DMS153 treated with DMSO at 0.1 percent for 48 hours (cell line): ENCODE measurements around the gene TMEM232.
"Not testable (repeated sequence)": the region's sequence is repeated elsewhere in the genome, so short reads cannot be mapped to it uniquely, and the experiment has no call there.

Source experiments
- DNase-seq: peaks from one replicate; lab custom pipeline; 2025; ENCODE audit not compliant: unreplicated experiment; lab: John Stamatoyannopoulos, UW

Gene TMEM232

DNA sequence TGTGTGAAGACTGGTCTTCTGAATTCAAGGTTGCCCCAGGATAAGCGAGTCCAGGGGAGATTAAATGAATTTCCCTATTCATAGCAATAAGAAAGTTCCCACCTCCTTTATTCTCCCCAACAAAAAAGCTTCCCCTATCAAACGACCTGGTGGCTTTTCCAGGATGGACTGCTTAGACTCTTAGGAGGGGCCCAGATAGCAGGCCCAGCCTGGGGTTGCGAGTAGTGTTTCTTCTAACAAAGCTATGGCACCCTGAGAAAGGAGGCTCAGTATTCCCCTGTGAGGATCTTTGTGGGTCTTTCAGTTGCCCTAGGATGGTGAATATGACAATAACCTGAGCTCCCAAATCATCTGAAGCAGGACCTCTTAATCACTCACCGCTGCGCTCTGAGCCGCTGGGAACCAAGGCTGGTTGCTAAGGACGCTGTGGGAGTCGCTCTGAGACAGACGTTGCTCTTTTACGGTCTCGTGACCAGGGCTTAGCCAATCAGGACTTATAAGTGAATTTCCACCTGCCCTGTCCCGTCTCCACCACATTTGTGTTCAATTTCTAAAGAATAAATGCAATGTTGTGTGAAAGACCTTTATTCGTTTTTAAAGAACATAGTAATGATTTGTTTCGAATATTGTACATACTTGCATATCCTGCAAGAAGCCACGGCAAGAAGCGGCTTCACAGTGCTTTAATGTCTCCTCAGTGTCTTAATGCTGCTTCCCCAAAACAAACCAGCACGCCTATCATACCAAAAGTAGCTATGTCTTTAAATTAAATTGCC lies at the start of gene TMEM232:
TMEM232 (minus strand) TSS at position 423 of the 776 bp plus-strand sequence. CDS start 59,319 bp downstream, outside the sequence.
- DNase-seq: peak; percentile 3

DNA sequence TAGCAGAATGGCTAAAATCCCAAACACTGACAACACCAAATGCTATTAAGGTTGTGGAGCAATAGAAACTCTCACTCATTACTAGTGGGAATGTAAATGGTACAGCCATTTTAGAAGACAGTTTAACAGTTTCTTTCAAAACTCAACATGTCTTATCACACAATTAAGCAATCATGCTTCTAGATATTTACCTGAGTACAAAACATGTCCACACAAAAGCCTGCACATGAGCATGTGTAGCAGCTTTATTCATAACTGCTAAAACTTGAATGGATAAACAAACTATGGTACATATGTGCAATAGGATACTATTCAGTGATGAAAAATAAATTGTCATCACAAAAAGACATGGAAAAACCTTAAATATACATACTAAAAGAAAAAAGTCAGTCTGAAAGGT lies 43.8 kb upstream of the TMEM232 start:
- DNase-seq: no peak

DNA sequence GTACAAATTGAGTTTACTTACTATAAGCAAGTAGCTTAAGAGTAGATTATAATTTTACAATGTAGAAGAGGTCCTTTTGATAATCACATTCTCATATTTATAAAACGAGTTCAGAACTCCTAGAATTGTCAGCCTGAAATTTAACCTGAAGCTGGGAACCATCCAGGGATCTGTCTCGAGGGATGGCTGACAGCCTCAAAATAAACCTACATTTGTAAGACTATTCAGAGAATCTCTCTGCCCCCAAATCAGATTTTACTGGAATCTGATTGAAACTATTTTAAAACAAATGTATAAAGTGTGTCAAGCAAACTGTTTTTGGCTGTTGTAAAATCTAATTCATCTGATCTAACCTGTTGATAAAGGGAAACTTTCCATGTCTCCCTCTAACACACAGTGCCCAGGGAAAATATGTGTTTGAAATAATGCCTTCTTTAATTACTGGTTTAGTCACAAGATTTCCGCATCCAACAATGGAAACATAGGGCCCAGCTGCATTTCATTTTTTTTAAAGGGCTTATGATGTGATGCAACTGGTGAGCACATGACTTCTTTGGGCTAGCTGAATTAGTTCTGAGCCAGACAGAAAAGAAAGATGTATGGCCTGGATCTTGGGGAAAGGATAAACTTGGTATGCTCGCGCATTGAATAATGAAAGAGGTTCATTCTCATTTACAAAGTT lies 42.7 kb upstream of the TMEM232 start:
- DNase-seq: no peak

- no peak for DNase-seq
These were observed 41.8 kb upstream of the TMEM232 start for GRCh38 chr5:110768138-110768860.

DNA sequence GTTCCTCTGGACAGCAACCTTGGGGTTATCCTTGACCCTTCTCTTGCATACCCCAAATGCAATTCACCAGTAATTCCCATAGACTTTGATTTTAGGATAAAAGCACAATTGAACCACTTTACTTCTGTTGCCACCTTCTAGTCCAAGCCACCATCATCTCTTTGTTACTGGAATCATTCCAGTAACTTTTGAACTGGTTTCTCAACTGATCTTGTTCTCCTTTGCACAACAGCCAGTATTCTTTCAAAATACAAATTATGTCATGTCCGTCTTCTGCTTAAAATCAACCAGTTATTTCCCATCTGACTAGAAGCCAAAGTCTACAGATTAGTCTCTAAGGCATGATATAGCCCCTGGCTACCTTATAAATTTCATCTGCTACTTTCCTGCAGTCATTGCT lies 33.7 kb upstream of the TMEM232 start:
- no peak for DNase-seq

GRCh38 chr5:110757118-110757729 lies 30.8 kb upstream of the TMEM232 start:
- peak; percentile 9 for DNase-seq

GRCh38 chr5:110754181-110754580 lies 27.7 kb upstream of the TMEM232 start:
- no peak for DNase-seq

GRCh38 chr5:110753600-110753999 lies 27.1 kb upstream of the TMEM232 start:
- DNase-seq: no peak

DNA sequence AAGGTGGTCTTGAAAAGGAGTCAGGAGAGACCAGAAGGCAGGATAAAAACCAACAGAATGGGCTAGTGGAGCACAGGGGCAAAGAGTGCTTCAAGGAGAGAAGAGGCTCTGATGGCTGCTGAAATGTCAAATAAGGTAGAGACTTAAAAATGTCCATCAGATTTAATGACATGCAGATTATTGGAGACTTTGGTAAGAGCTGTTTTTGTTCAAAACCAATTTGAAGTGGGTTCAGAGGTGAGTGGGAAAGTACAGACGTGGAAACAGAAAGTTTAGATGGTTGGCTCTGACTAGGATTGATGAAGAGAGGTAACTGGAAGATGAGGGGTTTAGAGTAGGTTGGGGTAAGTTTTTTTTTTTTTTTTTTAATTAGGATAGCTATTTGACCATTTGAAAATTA lies 26.5 kb upstream of the TMEM232 start:
- no peak for DNase-seq

DNA sequence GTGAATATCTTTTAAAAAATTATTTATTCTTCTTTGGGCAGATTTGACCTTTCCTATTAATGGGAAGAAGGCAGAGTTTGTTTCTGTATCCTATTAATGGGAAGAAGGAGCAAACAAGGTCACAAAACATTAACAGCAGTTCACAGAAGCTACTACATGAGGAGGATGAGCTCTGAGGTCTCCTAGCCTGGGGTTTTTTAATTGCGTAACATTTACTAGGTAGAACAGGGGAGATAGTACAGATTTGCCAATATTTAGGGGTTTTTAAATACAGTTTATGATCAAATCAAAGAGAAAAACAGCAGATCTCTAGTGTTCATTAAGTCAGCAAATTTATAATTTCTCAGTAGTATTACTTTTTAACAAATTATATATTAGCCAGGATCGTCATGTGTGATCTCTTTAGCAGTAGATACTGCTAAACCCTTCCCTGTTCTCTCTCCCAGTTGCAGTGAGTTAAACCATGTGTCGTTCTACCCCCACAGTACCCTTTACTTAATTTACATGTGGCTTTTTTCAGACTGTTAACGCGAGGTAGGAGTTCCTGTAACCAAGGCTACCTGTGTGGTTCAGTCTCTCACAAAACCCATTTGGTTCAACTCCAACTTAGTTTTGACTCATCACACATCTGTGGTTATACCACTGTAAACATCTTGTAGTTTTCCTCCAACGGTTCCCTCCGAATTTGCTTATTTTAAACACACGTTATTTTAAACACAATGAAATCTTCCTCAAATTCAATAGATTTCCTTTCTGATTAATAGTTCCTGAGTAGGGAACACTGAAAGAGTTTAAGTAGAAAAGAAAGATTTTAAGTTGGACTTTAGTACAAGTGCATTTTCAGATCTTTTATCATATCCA lies 25.7 kb upstream of the TMEM232 start:
- DNase-seq: no peak

GRCh38 chr5:110738812-110739651 lies 12.6 kb upstream of the TMEM232 start, which contains the start of gene SLC25A46:
TSS of gene SLC25A46 (plus strand) at chr5:110739007. CDS start at chr5:110739120, 113 bp downstream.
- DNase-seq: peak; percentile 52

- DNase-seq: no peak
These were observed 12.0 kb upstream of the TMEM232 start for GRCh38 chr5:110738503-110738811.

DNA sequence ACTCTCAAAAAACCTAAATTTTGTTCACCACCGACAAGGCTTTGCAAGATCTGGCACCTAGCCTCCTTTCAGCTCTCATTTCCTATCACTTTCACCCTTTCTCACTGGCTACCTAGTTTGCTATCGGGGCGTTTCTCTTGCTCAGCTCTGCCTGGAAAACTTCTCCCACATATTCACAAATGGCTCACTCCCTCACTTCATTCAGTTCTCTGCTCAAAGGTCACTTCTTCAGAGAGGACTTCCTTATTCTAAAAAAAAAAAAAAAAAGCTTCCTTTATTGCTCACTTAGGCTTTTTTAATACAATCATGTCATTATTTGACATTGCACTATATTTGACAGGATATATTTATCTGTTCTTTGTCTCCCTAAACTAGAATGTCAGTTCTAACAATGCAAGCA lies 10.3 kb upstream of the TMEM232 start:
- no peak for DNase-seq

- no peak for DNase-seq
These were observed 9.1 kb upstream of the TMEM232 start for GRCh38 chr5:110735556-110735955.

DNA sequence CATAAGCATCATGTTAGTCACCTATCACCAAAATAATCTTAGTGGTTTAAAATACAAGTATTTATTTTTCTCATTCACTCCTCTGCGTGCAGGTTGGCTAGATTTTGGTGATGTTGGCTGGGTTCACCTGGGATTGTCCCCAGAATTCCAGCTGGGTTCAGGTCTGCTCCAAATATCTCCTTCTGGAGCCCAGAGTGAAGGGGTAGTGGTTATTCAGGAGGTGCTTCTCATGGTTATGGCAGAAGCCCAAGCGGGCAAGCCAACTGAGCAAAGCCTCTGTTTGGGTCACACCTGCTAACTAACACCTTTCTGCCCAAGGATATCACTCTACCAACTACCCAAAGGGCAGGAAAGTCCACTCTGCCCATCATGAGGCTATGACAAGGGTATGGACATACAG lies 7.6 kb upstream of the TMEM232 start:
- DNase-seq: no peak

DNA sequence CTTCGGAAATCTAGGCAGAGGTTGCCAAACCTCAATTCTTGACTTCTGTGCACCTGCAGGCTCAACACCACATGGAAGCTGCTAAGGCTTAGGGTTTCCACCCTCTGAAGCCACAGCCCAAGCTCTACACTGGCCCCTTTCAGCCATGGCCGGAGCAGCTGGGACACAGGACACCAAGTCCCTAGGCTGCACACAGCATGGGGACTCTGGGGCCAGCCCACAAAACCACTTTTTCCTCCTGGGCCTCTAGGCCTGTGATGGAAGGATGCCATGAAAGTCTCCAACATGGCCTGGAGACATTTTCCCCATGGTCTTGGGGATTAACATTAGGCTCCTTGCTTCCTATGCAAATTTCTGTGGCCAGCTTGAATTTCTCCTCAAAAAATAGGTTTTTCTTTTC lies 5.0 kb upstream of the TMEM232 start:
- DNase-seq: not testable (repeated sequence)

DNA sequence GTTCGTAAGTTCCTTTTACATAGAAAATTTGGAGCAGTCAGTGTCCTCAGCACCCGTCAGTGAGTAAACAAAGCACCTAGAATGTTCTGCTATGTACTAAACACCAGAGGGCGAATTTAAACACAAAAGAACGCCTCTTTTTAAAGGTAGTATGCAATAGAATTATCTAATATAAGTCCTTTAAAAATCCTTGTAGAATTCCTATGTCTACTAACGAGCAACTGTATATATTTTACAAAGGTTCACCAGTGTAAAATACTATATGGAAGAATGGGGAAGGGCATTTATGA lies 499 bp upstream of the TMEM232 start:
- DNase-seq: peak; percentile 1

GRCh38 chr5:110718311-110718710 lies 8.2 kb downstream of the TMEM232 start:
- no peak for DNase-seq

GRCh38 chr5:110716247-110717245 lies 9.9 kb downstream of the TMEM232 start:
- DNase-seq: no peak
